Measurements from ENCODE around the gene INTS14. TPM values are rescaled to one million over a fixed set of nuclear protein-coding genes. Genes with fewer than 3 reads are reported as not detected.

The INTS14 gene
- total and polyA plus RNA-seq, 2 donors: 29.5 to 31.8 TPM

DNA sequence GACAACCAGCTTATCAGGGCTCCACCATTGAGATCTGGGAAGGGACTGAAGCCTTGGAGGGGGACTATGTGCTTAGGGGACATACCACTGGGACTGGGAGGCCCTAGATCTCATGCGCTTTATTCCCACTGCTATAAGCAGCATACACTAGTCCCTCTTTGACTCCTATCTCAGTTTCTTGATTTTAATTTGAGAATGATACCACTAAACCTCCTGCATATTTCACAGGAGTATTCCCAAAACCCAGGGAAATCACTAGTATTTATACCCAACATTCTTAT is 40.1 kb upstream of the INTS14 start:
- Histone ChIP-seq H3K4me1 (ENCODE audit: control insufficient read depth in 2 of 2, insufficient read depth in 2 of 2, low read length in 2 of 2) (no peaks in the 10 kb centered on the region), H3K9me3 (ENCODE audit: control insufficient read depth in 2 of 2, insufficient read depth in 1 of 2, low read length in 1 of 2) (no peaks in the 10 kb centered on the region), H3K4me3 (ENCODE audit: low read length in 2 of 2) (no peak overlapping the region), H3K27ac (ENCODE audit: low read depth in 1 of 2, low read length in 1 of 2) (no peak overlapping the region), H3K36me3 (ENCODE audit: control insufficient read depth in 2 of 2, insufficient read depth in 2 of 2, low read length in 1 of 2) (peaks cover 6 to 11% of the 10 kb centered on the region in 2 donors), H3K27me3 (ENCODE audit: control insufficient read depth in 2 of 2, insufficient read depth in 1 of 2, low read length in 1 of 2) (no peaks in the 10 kb centered on the region)
- DNase-seq (ENCODE audit: low read depth in 6 of 9, low spot score in 9 of 9): no peak
- 100% methylated on average over 1 of the region's 1 CpG for WGBS

DNA sequence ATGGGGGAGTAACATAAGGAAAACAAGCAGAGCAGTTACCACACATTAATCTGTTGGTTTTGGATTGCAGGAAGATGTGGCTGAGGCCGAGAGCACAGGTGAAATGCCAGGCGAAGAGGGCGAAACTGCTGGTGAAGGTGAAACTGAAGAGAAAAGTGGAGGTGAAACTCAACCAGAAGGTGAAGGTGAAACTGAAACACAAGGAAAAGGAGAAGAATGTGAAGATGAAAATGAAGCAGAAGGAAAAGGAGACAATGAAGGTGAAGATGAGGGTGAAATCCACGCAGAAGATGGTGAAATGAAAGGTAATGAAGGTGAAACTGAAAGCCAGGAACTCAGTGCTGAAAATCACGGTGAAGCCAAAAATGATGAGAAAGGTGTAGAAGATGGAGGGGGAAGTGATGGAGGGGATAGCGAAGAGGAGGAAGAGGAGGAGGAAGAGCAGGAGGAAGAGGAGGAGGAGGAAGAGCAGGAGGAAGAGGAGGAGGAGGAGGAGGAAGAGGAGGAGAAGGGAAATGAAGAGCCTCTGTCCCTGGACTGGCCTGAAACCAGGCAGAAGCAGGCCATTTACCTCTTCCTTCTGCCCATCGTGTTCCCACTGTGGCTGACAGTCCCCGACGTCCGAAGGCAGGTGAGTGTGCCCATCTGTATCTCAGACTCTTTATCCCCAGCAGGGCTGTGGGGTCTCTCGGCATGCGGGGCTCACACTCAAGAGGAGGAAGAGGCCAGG is 39.5 kb upstream of the INTS14 start:
- Histone ChIP-seq H3K9me3 (ENCODE audit: control insufficient read depth in 2 of 2, insufficient read depth in 1 of 2, low read length in 1 of 2) (no peaks in the 10 kb centered on the region), H3K36me3 (ENCODE audit: control insufficient read depth in 2 of 2, insufficient read depth in 2 of 2, low read length in 1 of 2) (peaks cover 3 to 10% of the 10 kb centered on the region in 2 donors)
- WGBS: 99% methylated on average over 12 of the region's 12 CpGs

DNA sequence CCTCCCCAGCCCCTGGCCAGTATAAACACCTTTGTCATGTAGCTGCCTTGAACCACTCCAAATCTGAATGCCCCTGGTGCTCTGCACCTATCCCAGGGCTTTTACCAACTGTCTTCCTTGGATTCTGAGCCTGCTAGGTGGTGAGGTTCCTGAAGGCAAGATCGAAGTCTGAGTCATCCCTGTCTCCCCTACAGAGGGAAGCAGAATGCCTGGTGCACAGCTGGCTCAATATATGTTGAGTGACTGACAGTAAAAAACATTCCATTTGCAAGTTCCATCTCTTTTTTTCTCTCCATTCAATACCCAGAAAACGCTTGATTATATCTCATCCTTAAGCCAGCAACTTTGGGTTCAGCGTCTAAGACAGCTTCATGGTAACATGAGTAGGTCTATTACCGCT is 35.6 kb upstream of the INTS14 start:
- Histone ChIP-seq H3K27ac (ENCODE audit: low read depth in 1 of 2, low read length in 1 of 2) (no peak overlapping the region), H3K4me3 (ENCODE audit: low read length in 2 of 2) (no peak overlapping the region), H3K36me3 (ENCODE audit: control insufficient read depth in 2 of 2, insufficient read depth in 2 of 2, low read length in 1 of 2) (peaks cover 4 to 6% of the 10 kb centered on the region in 2 donors), H3K9me3 (ENCODE audit: control insufficient read depth in 2 of 2, insufficient read depth in 1 of 2, low read length in 1 of 2) (no peaks in the 10 kb centered on the region), H3K4me1 (ENCODE audit: control insufficient read depth in 2 of 2, insufficient read depth in 2 of 2, low read length in 2 of 2) (no peaks in the 10 kb centered on the region), H3K27me3 (ENCODE audit: control insufficient read depth in 2 of 2, insufficient read depth in 1 of 2, low read length in 1 of 2) (no peaks in the 10 kb centered on the region)
- DNase-seq (ENCODE audit: low read depth in 6 of 9, low spot score in 9 of 9): no peak
- 96% methylated on average over 4 of the region's 4 CpGs for WGBS

More for the DNA sequence above, 39.5 kb upstream of the INTS14 start:
- no peaks in the 10 kb centered on the region for H3K4me1 ChIP-seq (ENCODE audit: control insufficient read depth in 2 of 2, insufficient read depth in 2 of 2, low read length in 2 of 2)
- H3K27me3 ChIP-seq (ENCODE audit: control insufficient read depth in 2 of 2, insufficient read depth in 1 of 2, low read length in 1 of 2): no peaks in the 10 kb centered on the region
- H3K27ac ChIP-seq (ENCODE audit: low read depth in 1 of 2, low read length in 1 of 2): no peak overlapping the region
- no peak for DNase-seq (ENCODE audit: low read depth in 6 of 9, low spot score in 9 of 9)
- H3K4me3 ChIP-seq (ENCODE audit: low read length in 2 of 2): no peak overlapping the region

DNA sequence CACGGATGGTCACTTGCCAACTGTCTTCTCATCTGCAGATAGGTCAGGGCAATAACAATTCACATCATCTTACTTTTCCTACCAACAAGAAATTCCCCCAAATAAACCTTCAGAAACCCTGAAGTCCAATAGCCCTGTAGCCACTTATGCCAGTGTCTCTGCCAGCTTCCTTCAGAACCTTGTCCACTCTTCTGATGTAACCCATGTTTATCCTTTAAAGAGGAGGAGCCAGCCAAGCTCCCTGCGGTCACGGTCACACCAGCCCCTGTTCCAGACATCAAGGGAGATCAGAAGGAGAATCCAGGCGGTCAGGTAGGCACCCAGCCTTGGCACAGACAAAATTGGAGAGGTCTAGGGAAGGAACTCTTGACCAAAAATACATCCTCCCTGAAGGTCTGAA is 34.5 kb upstream of the INTS14 start:
- peaks cover 0 to 3% of the 10 kb centered on the region in 2 donors for H3K36me3 ChIP-seq (ENCODE audit: control insufficient read depth in 2 of 2, insufficient read depth in 2 of 2, low read length in 1 of 2)
- no peak overlapping the region for H3K27ac ChIP-seq (ENCODE audit: low read depth in 1 of 2, low read length in 1 of 2)
- H3K27me3 ChIP-seq (ENCODE audit: control insufficient read depth in 2 of 2, insufficient read depth in 1 of 2, low read length in 1 of 2): no peaks in the 10 kb centered on the region
- 96% methylated on average over 4 of the region's 4 CpGs for WGBS
- H3K4me1 ChIP-seq (ENCODE audit: control insufficient read depth in 2 of 2, insufficient read depth in 2 of 2, low read length in 2 of 2): no peaks in the 10 kb centered on the region
- no peaks in the 10 kb centered on the region for H3K9me3 ChIP-seq (ENCODE audit: control insufficient read depth in 2 of 2, insufficient read depth in 1 of 2, low read length in 1 of 2)
- DNase-seq (ENCODE audit: low read depth in 6 of 9, low spot score in 9 of 9): no peak
- no peak overlapping the region for H3K4me3 ChIP-seq (ENCODE audit: low read length in 2 of 2)

DNA sequence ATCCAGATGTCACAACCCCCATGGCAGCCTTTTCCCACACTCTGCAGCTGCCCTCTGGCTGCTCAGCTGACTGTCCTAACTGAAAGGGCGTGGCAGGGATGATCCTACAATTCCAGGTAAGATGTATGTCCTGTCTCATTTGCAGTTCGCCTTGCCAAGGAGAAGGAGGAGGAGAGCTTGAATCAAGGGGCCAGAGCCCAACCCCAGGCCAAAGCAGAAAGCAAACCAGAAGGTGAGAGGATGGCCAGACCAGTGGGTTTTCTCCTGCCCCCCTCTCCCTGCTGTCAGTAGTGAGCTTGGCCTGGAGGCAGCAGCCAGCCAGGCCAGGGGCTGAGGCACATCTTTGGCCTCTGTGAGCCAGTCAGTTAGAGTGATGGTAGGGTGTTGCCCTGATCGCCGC is 33.4 kb upstream of the INTS14 start:
- Histone ChIP-seq H3K27me3 (ENCODE audit: control insufficient read depth in 2 of 2, insufficient read depth in 1 of 2, low read length in 1 of 2) (no peaks in the 10 kb centered on the region), H3K27ac (ENCODE audit: low read depth in 1 of 2, low read length in 1 of 2) (no peak overlapping the region), H3K4me1 (ENCODE audit: control insufficient read depth in 2 of 2, insufficient read depth in 2 of 2, low read length in 2 of 2) (no peaks in the 10 kb centered on the region), H3K36me3 (ENCODE audit: control insufficient read depth in 2 of 2, insufficient read depth in 2 of 2, low read length in 1 of 2) (peaks cover 0 to 3% of the 10 kb centered on the region in 2 donors), H3K9me3 (ENCODE audit: control insufficient read depth in 2 of 2, insufficient read depth in 1 of 2, low read length in 1 of 2) (no peaks in the 10 kb centered on the region), H3K4me3 (ENCODE audit: low read length in 2 of 2) (no peak overlapping the region)
- 94% methylated on average over 4 of the region's 4 CpGs for WGBS
- DNase-seq (ENCODE audit: low read depth in 6 of 9, low spot score in 9 of 9): no peak

DNA sequence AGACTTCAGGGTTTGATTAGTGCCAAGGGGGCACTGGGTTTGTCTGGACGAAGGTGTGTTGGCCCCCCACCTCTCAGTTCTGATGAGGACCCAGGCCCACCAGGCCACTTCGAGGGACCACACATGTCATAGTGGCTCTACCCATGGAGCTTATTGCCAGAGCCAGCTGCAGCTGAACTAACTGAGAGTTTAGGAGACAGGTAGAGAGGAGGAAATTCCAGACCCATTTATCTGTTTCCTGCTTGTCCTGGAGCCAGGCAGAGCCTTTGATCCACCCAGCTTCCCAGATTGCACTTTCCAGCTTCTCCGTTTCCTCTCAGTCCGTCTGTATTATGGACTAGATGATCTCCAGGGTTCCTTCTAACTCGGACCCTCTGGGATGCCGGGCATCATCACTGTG is 31.7 kb upstream of the INTS14 start:
- Histone ChIP-seq H3K4me1 (ENCODE audit: control insufficient read depth in 2 of 2, insufficient read depth in 2 of 2, low read length in 2 of 2) (no peaks in the 10 kb centered on the region), H3K36me3 (ENCODE audit: control insufficient read depth in 2 of 2, insufficient read depth in 2 of 2, low read length in 1 of 2) (peaks cover 0 to 3% of the 10 kb centered on the region in 2 donors), H3K27ac (ENCODE audit: low read depth in 1 of 2, low read length in 1 of 2) (no peak overlapping the region), H3K9me3 (ENCODE audit: control insufficient read depth in 2 of 2, insufficient read depth in 1 of 2, low read length in 1 of 2) (no peaks in the 10 kb centered on the region), H3K4me3 (ENCODE audit: low read length in 2 of 2) (no peak overlapping the region), H3K27me3 (ENCODE audit: control insufficient read depth in 2 of 2, insufficient read depth in 1 of 2, low read length in 1 of 2) (no peaks in the 10 kb centered on the region)
- WGBS: 96% methylated on average over 6 of the region's 6 CpGs
- DNase-seq (ENCODE audit: low read depth in 6 of 9, low spot score in 9 of 9): no peak

DNA sequence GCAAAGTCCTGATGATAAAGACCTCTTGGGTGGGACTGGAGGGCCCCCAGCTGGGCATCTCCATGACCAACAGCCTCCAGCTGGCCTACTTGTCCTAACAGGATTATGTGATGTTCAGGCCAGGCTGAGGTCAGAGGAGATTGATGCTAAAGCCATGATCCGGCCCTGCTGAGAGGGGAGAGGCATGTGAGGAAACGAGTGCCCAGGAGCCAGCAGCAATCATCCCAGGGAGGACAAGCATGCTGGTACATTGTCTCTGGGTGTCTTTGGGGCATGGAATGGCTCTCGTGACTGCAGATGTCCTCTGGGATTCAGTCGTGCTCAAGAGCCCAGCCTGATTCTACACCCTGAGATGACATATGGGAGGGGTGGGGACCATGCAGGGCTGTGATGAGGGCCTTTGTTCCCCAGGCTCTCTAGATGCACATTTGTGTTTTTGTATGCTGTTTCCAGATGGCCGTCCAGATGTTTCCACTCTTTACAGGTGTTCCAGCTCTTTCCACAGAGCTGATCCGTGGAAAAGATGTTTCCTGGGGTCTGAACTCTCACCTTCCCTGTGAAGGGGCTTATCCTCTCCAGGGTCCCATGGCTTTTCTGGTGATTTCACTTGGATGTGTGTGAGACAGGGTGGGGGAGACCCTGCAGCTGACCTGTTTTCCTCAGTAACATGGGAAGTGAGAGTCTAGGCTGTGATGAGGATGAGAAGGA is 31.0 kb upstream of the INTS14 start:
- peaks cover 0 to 3% of the 10 kb centered on the region in 2 donors for H3K36me3 ChIP-seq (ENCODE audit: control insufficient read depth in 2 of 2, insufficient read depth in 2 of 2, low read length in 1 of 2)
- H3K27me3 ChIP-seq (ENCODE audit: control insufficient read depth in 2 of 2, insufficient read depth in 1 of 2, low read length in 1 of 2): no peaks in the 10 kb centered on the region
- no peaks in the 10 kb centered on the region for H3K9me3 ChIP-seq (ENCODE audit: control insufficient read depth in 2 of 2, insufficient read depth in 1 of 2, low read length in 1 of 2)
- WGBS: 91% methylated on average over 6 of the region's 6 CpGs
- no peak overlapping the region for H3K4me3 ChIP-seq (ENCODE audit: low read length in 2 of 2)
- no peaks in the 10 kb centered on the region for H3K4me1 ChIP-seq (ENCODE audit: control insufficient read depth in 2 of 2, insufficient read depth in 2 of 2, low read length in 2 of 2)
- no peak overlapping the region for H3K27ac ChIP-seq (ENCODE audit: low read depth in 1 of 2, low read length in 1 of 2)
- no peak for DNase-seq (ENCODE audit: low read depth in 6 of 9, low spot score in 9 of 9)

DNA sequence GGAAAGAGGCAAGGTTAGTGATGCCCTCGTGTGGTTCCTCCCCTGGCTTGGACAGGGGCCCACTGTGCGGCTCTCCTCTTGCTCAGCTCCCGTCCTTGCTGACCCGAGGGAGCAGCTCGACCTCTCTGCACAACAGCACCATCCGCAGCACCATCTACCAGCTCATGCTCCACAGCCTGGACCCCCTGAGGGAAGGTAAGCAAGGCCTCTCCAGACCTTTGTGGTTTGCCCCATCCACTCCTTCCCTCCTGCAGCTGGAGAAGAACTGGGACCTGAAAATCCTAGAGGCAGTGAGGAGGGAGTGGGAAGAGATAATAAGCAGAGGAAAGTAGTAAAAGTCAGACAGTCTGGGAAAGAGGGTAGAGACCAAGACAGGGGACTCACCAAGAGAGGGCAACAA is 28.6 kb upstream of the INTS14 start:
- H3K27ac ChIP-seq (ENCODE audit: low read depth in 1 of 2, low read length in 1 of 2): no peak overlapping the region
- DNase-seq (ENCODE audit: low read depth in 6 of 9, low spot score in 9 of 9): no peak
- H3K4me1 ChIP-seq (ENCODE audit: control insufficient read depth in 2 of 2, insufficient read depth in 2 of 2, low read length in 2 of 2): no peaks in the 10 kb centered on the region
- H3K27me3 ChIP-seq (ENCODE audit: control insufficient read depth in 2 of 2, insufficient read depth in 1 of 2, low read length in 1 of 2): no peaks in the 10 kb centered on the region
- WGBS: 97% methylated on average over 6 of the region's 6 CpGs
- no peaks in the 10 kb centered on the region for H3K9me3 ChIP-seq (ENCODE audit: control insufficient read depth in 2 of 2, insufficient read depth in 1 of 2, low read length in 1 of 2)
- peaks cover 0 to 3% of the 10 kb centered on the region in 2 donors for H3K36me3 ChIP-seq (ENCODE audit: control insufficient read depth in 2 of 2, insufficient read depth in 2 of 2, low read length in 1 of 2)
- no peak overlapping the region for H3K4me3 ChIP-seq (ENCODE audit: low read length in 2 of 2)

DNA sequence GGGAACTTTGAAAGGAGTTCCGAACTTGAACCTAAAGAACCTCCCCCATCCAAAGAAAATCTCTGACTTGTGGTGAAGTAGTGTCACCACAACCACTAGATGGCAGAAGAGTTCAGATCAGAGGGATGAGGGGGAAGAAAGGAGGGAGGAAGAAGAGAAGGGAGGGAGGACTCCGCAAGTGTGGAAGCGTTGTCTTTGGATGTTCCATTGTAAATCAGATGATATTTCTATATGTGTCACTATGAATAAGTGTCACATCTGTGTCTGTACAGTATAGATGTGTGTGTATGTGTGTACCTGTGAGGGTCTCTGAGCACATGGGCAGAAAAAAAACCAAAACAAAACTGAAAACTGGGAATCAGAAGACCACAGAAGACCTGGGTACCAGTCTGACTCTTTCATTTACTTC is 27.8 kb upstream of the INTS14 start:
- no peaks in the 10 kb centered on the region for H3K4me1 ChIP-seq (ENCODE audit: control insufficient read depth in 2 of 2, insufficient read depth in 2 of 2, low read length in 2 of 2)
- 9% methylated on average over 3 of the region's 3 CpGs for WGBS
- H3K9me3 ChIP-seq (ENCODE audit: control insufficient read depth in 2 of 2, insufficient read depth in 1 of 2, low read length in 1 of 2): no peaks in the 10 kb centered on the region
- DNase-seq (ENCODE audit: low read depth in 6 of 9, low spot score in 9 of 9): peak; percentile 32 to 84 (median 63)
- H3K27me3 ChIP-seq (ENCODE audit: control insufficient read depth in 2 of 2, insufficient read depth in 1 of 2, low read length in 1 of 2): no peaks in the 10 kb centered on the region
- H3K4me3 ChIP-seq (ENCODE audit: low read length in 2 of 2): no peak overlapping the region
- no peaks in the 10 kb centered on the region for H3K36me3 ChIP-seq (ENCODE audit: control insufficient read depth in 2 of 2, insufficient read depth in 2 of 2, low read length in 1 of 2)
- H3K27ac ChIP-seq (ENCODE audit: low read depth in 1 of 2, low read length in 1 of 2): no peak overlapping the region

Measured in thymus (tissue), 11 donors.